IPS-11a (cell line): Measurements from ENCODE around the gene ATN1.
"Not testable (repeated sequence)": the region's sequence is repeated elsewhere in the genome, so short reads cannot be mapped to it uniquely, and the experiment has no call there.

ENCODE experiments used
- H3K4me3 ChIP-seq: one replicate; pipeline ENCODE4 v1.5.1; 2013; ENCODE audit warnings: low read depth, low read length, control low read depth

ATN1 gene

DNA sequence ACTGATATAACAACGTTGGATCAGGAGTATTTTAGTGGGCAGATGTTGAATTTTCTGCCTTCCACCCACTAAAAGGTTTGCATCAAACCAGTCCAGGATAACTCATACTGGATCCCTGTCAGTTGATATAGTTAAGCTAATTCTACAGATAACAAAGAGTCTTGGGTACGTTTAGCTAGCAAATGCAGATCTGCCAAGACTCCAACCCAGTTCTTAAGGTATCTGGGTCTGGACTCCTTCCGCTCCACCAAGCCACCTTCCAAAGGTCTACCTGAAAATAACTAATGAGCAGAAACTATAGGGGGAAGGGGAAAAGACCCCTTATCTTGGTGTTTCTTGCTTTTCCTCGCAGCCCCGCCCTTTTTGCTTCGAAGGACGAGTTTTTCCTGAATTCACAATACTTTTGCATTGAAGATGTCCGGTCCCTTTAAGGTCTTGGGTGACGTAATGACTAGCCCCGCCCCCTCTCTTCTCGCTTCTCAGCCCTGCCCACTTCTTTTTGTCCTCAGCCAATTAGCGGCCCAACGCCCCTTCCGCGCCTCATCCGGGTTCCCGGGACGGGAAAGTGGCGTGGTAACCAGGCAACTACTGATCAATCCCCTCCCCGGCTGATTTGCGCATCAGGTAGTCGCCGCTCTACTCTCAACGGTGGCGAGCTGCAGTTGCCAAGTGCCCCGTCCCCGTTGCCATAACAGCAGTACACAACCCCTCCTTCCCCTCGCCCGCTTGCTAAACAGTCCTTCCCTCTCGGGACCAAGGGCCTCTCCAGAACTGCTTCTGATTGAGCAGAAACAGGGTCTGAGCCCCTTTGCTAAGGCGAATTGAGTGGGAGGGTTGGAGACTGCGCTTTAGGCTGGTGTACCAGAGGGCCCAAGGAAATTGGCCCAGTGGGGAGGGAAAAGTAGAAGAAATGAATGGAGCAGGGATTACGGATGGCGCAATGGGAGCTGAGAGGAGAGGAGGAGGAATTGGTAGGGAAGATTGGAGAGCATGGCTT is 23.2 kb upstream of the ATN1 start, which contains the start of gene LRRC23:
Gene LRRC23 (plus strand): TSS at position 543 of the 997 bp plus-strand sequence. CDS start 812 bp downstream, outside the sequence.
- H3K4me3 ChIP-seq, result peak within 1 kb of the TSS; percentile 58

DNA sequence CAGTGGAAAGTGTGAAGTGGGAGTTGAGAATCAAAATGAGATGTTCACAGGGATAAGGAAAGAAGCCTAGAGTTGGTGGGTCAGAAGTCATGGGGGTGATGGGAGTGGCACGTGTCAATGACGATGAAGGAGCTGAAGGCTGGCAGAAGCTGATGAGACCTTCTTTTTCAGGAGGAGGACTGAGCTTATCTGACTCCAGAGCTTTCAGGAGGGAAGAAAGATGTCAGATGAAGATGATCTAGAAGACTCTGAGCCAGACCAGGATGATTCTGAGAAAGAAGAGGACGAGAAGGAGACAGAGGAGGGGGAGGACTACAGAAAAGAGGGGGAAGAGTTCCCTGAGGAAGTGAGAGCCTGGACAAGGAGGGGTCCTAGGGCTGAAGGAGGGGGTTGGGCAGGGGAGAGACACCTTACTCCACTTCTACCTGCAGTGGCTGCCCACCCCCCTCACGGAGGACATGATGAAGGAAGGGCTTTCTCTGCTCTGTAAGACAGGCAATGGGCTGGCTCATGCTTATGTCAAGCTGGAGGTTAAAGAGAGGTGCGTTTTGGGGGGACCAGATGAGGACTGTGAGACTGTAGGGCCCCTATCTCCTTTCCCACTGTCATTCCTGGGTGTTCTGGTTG is 22.2 kb upstream of the ATN1 start:
- peak overlapping the region; percentile 58 for H3K4me3 ChIP-seq

DNA sequence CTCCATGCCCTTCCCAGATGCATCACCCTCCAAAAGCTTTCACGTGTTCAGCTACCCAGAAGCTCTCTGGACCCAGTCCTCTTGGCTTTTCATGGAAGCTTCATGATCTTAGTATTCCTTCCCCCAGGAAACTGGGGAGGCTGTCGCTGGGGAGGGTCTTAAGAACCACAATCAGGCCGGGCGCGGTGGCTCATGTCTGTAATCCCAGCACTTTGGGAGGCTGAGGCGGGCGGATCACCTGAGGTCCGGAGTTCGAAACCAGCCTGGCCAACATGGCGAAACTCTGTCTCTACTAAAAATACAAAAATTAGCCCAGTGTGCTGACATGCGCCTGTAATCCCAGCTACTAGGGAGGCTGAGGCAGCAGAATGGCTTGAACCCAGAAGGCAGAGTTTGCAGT is 19.6 kb upstream of the ATN1 start:
- not testable (repeated sequence) for H3K4me3 ChIP-seq

DNA sequence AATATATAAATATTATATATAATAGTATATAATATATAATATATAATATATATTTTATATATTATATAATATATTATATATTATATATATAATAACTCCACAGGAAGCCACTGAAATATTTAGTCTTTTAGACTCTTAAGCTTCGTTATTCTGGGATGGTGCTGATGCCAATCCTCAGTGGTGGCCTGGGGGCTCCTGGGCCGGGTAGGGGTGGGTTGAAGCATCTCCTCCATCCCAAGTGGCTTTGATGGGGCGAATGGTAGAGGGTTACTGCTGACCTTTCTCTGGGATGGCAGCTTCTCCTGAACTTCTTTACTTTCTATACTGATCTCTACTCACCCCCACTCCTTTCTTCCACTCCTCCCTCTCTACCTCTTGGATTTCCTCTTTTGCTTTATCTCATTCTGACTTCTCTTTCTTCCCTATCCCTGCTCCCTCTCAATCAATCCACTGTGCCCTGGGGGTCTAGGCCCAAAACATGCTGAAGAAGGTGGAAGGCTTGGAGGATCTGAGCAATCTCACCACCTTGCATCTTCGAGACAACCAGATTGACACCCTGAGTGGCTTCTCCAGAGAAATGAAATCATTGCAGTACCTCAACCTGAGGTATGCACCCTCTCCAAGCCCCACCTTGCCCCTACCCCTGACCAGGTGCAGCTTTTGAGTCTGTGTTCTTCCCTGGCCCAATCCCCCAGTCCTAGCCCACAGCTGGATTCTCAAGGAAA is 18.2 kb upstream of the ATN1 start:
- no peak overlapping the region for H3K4me3 ChIP-seq

DNA sequence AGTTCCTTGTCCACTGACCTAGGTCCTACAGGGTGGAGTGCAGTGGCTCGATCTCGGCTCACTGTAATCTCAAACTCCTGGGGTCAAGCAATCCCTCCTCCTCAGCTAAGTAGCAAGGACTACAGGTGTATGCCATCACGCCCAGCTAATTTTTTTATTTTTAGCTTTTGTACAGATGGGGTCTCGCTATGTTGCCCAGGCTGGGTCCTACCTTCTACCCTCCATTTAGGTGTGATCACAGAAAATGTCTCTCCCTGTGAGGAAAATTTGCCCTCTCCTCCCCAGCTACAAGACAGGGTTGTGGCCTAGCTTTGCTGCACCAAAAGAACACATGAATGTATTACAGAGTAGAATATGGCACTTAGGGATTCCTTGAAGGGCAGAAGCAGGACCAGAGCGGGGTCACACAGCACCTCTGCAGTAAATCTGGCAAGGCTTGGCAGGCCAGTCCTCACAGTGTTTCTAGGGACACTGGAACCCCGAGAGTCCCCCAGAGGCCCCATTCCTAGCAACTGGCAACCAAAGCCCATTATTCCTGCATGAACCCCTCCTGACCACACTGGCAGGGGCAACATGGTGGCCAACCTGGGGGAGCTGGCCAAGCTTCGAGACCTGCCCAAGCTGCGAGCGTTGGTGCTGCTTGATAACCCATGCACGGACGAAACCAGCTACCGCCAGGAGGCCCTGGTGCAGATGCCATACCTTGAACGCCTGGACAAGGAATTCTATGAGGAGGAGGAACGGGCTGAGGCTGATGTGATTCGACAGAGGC is 15.4 kb upstream of the ATN1 start:
- H3K4me3 ChIP-seq, result no peak overlapping the region

DNA sequence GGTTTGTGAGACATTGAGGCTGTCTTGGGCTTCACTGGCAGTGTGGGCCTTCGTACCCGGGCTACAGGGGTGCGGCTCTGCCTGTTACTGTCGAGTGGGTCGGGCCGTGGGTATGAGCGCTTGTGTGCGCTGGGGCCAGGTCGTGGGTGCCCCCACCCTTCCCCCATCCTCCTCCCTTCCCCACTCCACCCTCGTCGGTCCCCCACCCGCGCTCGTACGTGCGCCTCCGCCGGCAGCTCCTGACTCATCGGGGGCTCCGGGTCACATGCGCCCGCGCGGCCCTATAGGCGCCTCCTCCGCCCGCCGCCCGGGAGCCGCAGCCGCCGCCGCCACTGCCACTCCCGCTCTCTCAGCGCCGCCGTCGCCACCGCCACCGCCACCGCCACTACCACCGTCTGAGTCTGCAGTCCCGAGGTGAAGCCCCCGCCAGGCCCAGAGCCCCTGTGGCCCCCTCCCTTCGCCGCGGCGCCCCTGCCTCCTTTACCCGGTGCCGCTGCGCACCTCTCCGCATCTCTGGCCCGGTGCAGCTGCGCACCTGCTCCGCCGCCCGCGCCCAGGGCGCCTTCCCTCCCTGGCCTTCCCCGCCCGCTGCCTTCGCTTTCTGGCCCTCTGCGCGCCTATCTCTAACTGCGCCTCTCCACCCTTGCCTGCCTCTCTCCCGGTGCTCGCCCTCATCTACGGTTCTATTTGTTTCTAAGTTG is 13.4 kb upstream of the ATN1 start, which contains the start of gene ENO2:
Gene ENO2 (plus strand): TSS at position 335 of the 701 bp plus-strand sequence. CDS start 1,253 bp downstream, outside the sequence.
- H3K4me3 ChIP-seq, result peak within 1 kb of the TSS; percentile 67

DNA sequence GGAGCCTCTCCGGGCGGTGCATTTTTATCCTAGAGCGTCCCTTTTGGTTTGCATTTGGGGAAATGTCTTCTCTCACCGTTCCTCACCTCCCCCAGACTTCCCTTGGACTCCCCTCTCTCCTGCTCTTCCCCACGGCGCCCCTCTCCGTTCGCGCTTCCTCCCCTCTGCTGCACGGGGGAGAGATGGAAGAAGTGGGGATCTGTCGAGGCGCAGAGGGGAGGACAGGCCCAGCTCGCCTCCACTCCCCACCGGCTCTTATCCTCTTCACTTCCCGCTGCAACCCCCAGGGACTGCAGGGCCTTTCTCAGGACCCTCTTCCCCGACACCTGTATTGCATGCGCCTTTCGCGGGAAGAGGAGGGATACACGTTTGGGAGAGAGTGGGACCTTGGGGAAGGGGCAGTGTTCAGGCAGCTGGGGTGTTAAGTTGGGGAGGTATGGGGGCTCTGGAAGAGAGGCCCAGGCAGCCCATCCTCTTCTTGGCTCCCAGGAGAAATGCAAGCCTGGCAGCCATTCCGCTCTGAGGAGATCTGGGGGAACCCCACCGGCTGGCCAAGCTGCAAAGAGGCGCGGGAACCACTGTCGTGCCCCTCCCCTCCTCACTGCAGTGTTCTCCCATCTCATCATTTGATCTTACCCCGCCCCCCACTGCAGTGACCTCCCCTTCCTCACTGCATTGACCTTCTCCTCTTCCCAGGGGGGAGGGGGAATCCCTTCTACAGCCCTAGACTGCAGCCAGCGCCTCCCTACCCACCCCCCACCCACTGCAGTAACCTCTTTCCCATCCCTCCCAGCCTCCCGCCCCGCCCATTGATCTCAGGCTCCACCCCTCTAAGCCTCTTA is 12.6 kb upstream of the ATN1 start:
- H3K4me3 ChIP-seq, result peak overlapping the region; percentile 67

DNA sequence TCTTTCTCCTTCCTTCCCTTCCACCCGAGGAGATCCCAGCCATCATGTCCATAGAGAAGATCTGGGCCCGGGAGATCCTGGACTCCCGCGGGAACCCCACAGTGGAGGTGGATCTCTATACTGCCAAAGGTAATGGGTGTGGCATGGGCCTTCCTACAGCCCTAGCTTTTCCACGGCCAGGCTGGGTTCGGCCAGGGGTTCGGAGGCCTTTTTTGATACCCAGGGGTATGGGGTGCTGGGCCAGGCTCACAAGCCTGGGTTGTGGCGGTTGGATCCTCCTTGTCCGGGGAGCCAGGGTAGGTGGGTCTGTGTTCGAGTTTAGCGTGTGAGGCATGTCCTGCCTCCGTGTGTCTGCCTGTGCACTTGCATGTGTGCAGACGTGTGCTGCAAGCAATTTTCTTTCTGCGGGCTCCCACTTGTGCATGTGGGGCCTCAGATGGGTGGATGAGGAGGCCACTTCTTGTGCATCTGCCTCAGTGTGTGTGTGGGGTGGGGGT is 11.9 kb upstream of the ATN1 start:
- no peak overlapping the region for H3K4me3 ChIP-seq

DNA sequence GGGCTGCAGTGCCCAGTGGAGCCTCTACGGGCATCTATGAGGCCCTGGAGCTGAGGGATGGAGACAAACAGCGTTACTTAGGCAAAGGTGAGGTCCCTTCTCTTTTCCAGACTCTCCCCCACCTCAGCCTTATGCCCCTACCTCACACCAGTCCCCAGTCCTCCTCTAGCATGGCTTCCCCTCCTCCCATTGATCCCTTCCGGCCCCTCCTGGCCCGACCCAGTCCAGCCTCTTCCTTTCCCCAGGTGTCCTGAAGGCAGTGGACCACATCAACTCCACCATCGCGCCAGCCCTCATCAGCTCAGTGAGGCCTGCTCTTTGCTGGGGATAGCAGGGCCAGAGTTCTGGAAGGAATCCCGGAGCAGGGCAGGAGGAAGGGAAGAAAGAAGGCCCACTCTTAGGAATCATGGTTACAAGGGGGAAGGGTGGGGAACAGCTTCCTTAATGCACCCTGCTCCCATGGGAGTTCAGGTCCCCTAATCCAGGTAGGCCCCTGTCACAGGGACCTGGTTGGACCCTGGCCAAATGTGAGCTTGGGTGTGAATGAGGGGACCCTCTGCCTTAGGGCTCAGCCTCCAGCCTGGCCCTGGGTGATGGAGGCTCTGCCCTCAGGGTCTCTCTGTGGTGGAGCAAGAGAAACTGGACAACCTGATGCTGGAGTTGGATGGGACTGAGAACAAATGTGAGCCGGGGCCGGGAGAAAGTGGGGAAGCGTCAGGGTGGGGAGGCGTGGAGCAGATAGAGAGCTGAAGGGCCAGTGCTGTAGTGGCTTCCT is 11.1 kb upstream of the ATN1 start:
- H3K4me3 ChIP-seq, result no peak overlapping the region

DNA sequence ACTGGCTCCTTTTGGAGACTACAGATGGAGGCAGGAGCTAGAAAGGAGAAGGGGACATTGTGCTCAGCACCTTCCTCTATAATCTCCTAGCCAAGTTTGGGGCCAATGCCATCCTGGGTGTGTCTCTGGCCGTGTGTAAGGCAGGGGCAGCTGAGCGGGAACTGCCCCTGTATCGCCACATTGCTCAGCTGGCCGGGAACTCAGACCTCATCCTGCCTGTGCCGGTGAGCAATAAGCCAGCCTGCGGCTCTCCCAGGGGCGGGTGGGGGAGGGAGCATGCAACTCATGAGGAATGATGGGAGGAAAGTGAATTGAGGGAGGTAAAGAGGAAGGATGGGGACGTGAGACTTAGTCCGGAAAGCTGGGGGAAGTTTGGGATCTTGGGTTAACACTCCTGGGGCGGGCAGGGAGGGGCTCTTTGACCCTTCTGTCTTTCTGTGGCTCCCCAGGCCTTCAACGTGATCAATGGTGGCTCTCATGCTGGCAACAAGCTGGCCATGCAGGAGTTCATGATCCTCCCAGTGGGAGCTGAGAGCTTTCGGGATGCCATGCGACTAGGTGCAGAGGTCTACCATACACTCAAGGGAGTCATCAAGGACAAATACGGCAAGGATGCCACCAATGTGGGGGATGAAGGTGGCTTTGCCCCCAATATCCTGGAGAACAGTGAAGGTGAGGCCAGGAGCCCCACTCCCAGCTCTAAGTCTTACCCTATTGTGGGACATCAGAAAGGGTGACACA is 10.1 kb upstream of the ATN1 start:
- H3K4me3 ChIP-seq, result no peak overlapping the region

DNA sequence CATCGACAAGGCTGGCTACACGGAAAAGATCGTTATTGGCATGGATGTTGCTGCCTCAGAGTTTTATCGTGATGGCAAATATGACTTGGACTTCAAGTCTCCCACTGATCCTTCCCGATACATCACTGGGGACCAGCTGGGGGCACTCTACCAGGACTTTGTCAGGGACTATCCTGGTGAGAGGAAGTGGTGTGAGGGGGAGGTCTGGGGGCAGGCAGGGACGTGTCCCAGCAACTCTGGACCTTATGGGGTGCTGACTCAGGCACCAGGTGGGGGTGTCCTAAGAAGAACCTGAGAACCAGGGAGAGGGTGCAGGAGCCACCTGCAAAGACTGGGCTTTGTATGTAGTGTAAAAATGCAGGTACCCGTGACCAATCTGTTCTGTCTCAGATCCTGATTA is 8.2 kb upstream of the ATN1 start:
- H3K4me3 ChIP-seq, result no peak overlapping the region

DNA sequence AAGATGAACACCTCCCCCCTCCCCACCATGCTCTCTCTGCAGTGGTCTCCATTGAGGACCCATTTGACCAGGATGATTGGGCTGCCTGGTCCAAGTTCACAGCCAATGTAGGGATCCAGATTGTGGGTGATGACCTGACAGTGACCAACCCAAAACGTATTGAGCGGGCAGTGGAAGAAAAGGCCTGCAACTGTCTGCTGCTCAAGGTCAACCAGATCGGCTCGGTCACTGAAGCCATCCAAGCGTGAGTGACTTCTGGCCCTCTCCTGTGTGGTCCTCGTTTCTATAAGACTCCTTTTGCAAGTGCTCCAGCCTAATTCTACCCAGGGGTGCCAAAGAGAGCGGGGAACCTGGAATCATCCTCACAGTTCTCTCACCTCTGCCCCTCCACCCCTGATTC is 6.2 kb upstream of the ATN1 start:
- H3K4me3 ChIP-seq, result no peak overlapping the region

DNA sequence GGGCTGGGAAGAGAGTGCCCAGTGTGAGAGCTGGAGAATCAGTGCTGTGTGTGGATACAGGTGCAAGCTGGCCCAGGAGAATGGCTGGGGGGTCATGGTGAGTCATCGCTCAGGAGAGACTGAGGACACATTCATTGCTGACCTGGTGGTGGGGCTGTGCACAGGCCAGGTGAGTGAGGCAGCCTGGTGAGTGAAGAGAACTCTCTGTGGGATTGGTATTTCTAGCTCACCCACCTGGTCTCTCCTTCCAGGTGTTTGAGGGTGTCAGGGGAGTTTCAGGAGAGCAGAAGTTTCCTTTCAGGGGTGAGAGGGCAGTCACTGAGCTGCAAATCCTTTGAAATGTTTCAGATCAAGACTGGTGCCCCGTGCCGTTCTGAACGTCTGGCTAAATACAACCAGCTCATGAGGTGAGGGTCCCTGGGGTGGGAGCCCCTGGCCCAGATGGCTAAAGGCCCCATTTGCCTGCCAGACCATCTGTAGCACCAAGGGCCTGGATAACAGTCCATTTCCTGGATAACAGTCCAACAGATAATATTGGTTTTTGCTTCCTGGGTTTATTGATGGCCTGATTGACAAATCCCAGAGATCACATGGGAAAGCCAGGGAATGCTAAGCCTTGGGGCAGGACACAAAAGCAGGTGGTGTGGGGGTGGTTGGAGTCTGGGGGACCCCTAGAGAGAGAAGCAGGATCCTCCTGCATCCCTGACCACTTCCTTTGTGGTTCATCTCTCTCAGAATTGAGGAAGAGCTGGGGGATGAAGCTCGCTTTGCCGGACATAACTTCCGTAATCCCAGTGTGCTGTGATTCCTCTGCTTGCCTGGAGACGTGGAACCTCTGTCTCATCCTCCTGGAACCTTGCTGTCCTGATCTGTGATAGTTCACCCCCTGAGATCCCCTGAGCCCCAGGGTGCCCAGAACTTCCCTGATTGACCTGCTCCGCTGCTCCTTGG is 5.5 kb upstream of the ATN1 start:
- H3K4me3 ChIP-seq, result no peak overlapping the region

DNA sequence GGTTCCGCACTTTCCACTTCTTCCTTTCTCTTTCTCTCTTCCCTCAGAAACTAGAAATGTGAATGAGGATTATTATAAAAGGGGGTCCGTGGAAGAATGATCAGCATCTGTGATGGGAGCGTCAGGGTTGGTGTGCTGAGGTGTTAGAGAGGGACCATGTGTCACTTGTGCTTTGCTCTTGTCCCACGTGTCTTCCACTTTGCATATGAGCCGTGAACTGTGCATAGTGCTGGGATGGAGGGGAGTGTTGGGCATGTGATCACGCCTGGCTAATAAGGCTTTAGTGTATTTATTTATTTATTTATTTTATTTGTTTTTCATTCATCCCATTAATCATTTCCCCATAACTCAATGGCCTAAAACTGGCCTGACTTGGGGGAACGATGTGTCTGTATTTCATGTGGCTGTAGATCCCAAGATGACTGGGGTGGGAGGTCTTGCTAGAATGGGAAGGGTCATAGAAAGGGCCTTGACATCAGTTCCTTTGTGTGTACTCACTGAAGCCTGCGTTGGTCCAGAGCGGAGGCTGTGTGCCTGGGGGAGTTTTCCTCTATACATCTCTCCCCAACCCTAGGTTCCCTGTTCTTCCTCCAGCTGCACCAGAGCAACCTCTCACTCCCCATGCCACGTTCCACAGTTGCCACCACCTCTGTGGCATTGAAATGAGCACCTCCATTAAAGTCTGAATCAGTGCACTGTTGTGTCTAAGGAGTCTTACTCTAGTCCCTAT is 4.6 kb upstream of the ATN1 start:
- no peak overlapping the region for H3K4me3 ChIP-seq

DNA sequence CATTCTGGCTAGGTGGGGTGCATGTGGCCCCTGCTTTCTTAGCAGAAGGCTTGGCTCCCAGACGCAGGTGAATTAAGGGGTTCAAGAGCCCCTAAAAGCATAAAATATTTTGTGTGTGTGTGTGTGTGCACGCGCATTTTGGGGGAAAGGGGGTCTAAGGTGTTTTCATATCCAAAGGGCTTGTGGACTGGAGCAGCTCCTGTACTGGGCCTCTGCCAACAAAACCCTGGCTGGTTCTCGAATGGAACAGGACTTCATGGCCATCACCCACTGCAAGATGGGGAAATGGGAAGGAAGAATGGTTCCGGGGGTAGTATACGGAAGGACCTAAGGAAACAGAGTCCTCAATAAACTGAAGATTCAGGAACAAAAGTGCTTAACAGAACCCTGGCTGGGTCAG is 3.9 kb upstream of the ATN1 start:
- no peak overlapping the region for H3K4me3 ChIP-seq

DNA sequence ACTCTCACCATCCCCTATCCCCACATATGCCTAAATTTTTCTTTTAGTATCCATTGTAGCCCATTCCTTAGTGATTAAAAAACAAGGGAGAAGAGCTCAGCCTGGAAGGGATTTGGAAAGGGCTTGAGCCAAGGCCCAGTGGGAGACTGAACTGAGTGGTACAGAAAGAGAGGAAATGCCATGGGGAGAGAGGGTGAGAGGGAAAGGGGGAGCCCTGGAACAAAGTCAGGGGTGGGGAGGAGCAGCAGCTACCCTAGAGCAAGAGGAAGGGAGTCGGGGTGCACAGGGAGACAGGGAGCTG is 2.6 kb upstream of the ATN1 start:
- H3K4me3 ChIP-seq, result no peak overlapping the region
